HG02571 (cell line): ENCODE data around the gene KDM6A.
"Not testable (repeated sequence)": the region's sequence is repeated elsewhere in the genome, so short reads cannot be mapped to it uniquely, and the experiment has no call there.

Experiments used
- ATAC-seq: cut with Tn5 transposase; IDR thresholded peaks from one replicate; pipeline ENCODE4 v1.9.1; 2021; ENCODE audit warnings: mild to moderate bottlenecking, moderate library complexity; ENCODE audit not compliant: unreplicated experiment

KDM6A gene

GRCh38 chrX:44954562-44954961, 81.6 kb downstream of the KDM6A start:
- ATAC-seq, result no peak

GRCh38 chrX:44957848-44958247, 84.9 kb downstream of the KDM6A start:
- no peak for ATAC-seq

- ATAC-seq, result no peak
These were observed 85.5 kb downstream of the KDM6A start for GRCh38 chrX:44958480-44958879.

- ATAC-seq, result no peak
These were observed 89.0 kb downstream of the KDM6A start for GRCh38 chrX:44961817-44962607.

- ATAC-seq, result no peak
These were observed 90.0 kb downstream of the KDM6A start for GRCh38 chrX:44962944-44963343.

GRCh38 chrX:44967221-44967620, 94.2 kb downstream of the KDM6A start:
- ATAC-seq, result no peak

GRCh38 chrX:44970709-44971108, 97.7 kb downstream of the KDM6A start:
- no peak for ATAC-seq

- ATAC-seq, result no peak
These were observed 98.7 kb downstream of the KDM6A start for GRCh38 chrX:44971674-44972073.

GRCh38 chrX:44972132-44972531, 99.1 kb downstream of the KDM6A start:
- ATAC-seq, result no peak

- no peak for ATAC-seq
These were observed 100.5 kb downstream of the KDM6A start for GRCh38 chrX:44973420-44973932.

- no peak for ATAC-seq
These were observed 101.5 kb downstream of the KDM6A start for GRCh38 chrX:44974451-44974850.

GRCh38 chrX:44975666-44976263, 102.8 kb downstream of the KDM6A start:
- no peak for ATAC-seq

GRCh38 chrX:44978976-44979375, 106.0 kb downstream of the KDM6A start:
- no peak for ATAC-seq

GRCh38 chrX:44980403-44980802, 107.4 kb downstream of the KDM6A start:
- ATAC-seq, result no peak

- no peak for ATAC-seq
These were observed 107.9 kb downstream of the KDM6A start for GRCh38 chrX:44980883-44981282.

- no peak for ATAC-seq
These were observed 117.2 kb downstream of the KDM6A start for GRCh38 chrX:44989995-44990770.

GRCh38 chrX:44992775-44993174, 119.8 kb downstream of the KDM6A start:
- ATAC-seq, result no peak

- ATAC-seq, result no peak
These were observed 123.3 kb downstream of the KDM6A start for GRCh38 chrX:44996277-44996676.

GRCh38 chrX:44997282-44997812, 124.4 kb downstream of the KDM6A start:
- ATAC-seq, result no peak

GRCh38 chrX:44997888-44998287, 124.9 kb downstream of the KDM6A start:
- no peak for ATAC-seq

- ATAC-seq, result not testable (repeated sequence)
These were observed 126.2 kb downstream of the KDM6A start for GRCh38 chrX:44999237-44999636.
